ENCODE data around the gene KRT34.
"Not testable (repeated sequence)": the region's sequence is repeated elsewhere in the genome, so short reads cannot be mapped to it uniquely, and the experiment has no call there.

The KRT34 gene

GRCh38 chr17:41366070-41366469 lies 16.0 kb downstream of the KRT34 start:
- DNase-seq (ENCODE audit: low spot score), result no peak

- DNase-seq (ENCODE audit: low spot score), result no peak
Measured at GRCh38 chr17:41363881-41364280, 18.2 kb downstream of the KRT34 start.

GRCh38 chr17:41360296-41360995 lies 21.7 kb downstream of the KRT34 start:
- no peak for DNase-seq (ENCODE audit: low spot score)

- no peak for DNase-seq (ENCODE audit: low spot score)
Measured at GRCh38 chr17:41354536-41354935, 27.6 kb downstream of the KRT34 start.

- DNase-seq (ENCODE audit: low spot score), result peak; percentile 47
Measured at GRCh38 chr17:41352597-41353366, 29.3 kb downstream of the KRT34 start.

- DNase-seq (ENCODE audit: low spot score), result no peak
Measured at GRCh38 chr17:41351177-41351576, 30.9 kb downstream of the KRT34 start.

- DNase-seq (ENCODE audit: low spot score), result not testable (repeated sequence)
Measured at GRCh38 chr17:41350381-41350878, 31.7 kb downstream of the KRT34 start, which contains the start of gene KRT33A. TSS of gene KRT33A (minus strand) at chr17:41350828. CDS start at chr17:41350767, 61 bp downstream.

GRCh38 chr17:41347869-41348760 lies 34.0 kb downstream of the KRT34 start:
- DNase-seq (ENCODE audit: low spot score), result no peak

GRCh38 chr17:41346421-41346820 lies 35.7 kb downstream of the KRT34 start:
- DNase-seq (ENCODE audit: low spot score), result not testable (repeated sequence)

- DNase-seq (ENCODE audit: low spot score), result no peak
Measured at GRCh38 chr17:41345992-41346391, 36.1 kb downstream of the KRT34 start.

GRCh38 chr17:41343029-41343428 lies 39.1 kb downstream of the KRT34 start:
- DNase-seq (ENCODE audit: low spot score), result no peak

GRCh38 chr17:41340934-41341861 lies 40.9 kb downstream of the KRT34 start:
- DNase-seq (ENCODE audit: low spot score), result no peak

- no peak for DNase-seq (ENCODE audit: low spot score)
Measured at GRCh38 chr17:41340494-41340893, 41.6 kb downstream of the KRT34 start.

- DNase-seq (ENCODE audit: low spot score), result no peak
Measured at GRCh38 chr17:41339571-41340172, 42.4 kb downstream of the KRT34 start.

GRCh38 chr17:41338961-41339485 lies 43.1 kb downstream of the KRT34 start:
- DNase-seq (ENCODE audit: low spot score), result no peak

GRCh38 chr17:41335747-41336146 lies 46.4 kb downstream of the KRT34 start:
- no peak for DNase-seq (ENCODE audit: low spot score)

GRCh38 chr17:41334385-41335305 lies 47.5 kb downstream of the KRT34 start:
- no peak for DNase-seq (ENCODE audit: low spot score)

GRCh38 chr17:41333836-41334235 lies 48.3 kb downstream of the KRT34 start:
- no peak for DNase-seq (ENCODE audit: low spot score)

- DNase-seq (ENCODE audit: low spot score), result no peak
Measured at GRCh38 chr17:41333098-41333497, 49.0 kb downstream of the KRT34 start.
